HG02759 (cell line): ENCODE results near the gene CUX1.
"Not testable (repeated sequence)": the region's sequence is repeated elsewhere in the genome, so short reads cannot be mapped to it uniquely, and the experiment has no call there.

ENCODE experiments used
- ATAC-seq: cut with Tn5 transposase; IDR thresholded peaks from one replicate; pipeline ENCODE4 v1.9.1; 2021; ENCODE audit warnings: mild to moderate bottlenecking, moderate library complexity; ENCODE audit not compliant: unreplicated experiment

The CUX1 gene

GRCh38 chr7:101888564-101888963 is 71.1 kb downstream of the CUX1 start:
- ATAC-seq: not testable (repeated sequence)

GRCh38 chr7:101890749-101891523 is 73.5 kb downstream of the CUX1 start:
- no peak for ATAC-seq

- no peak for ATAC-seq
These were observed 74.7 kb downstream of the CUX1 start for GRCh38 chr7:101891936-101892640.

GRCh38 chr7:101893341-101894082 is 76.1 kb downstream of the CUX1 start:
- ATAC-seq: no peak

- no peak for ATAC-seq
These were observed 78.9 kb downstream of the CUX1 start for GRCh38 chr7:101896316-101896715.

GRCh38 chr7:101896941-101897340 is 79.5 kb downstream of the CUX1 start:
- no peak for ATAC-seq

- no peak for ATAC-seq
These were observed 80.7 kb downstream of the CUX1 start for GRCh38 chr7:101898106-101898505.

GRCh38 chr7:101899616-101900015 is 82.2 kb downstream of the CUX1 start:
- no peak for ATAC-seq

GRCh38 chr7:101900103-101900502 is 82.7 kb downstream of the CUX1 start:
- no peak for ATAC-seq

- no peak for ATAC-seq
These were observed 84.5 kb downstream of the CUX1 start for GRCh38 chr7:101901661-101902491.

GRCh38 chr7:101902680-101903514 is 85.5 kb downstream of the CUX1 start:
- ATAC-seq: no peak

GRCh38 chr7:101903515-101903868 is 86.1 kb downstream of the CUX1 start:
- ATAC-seq: no peak

GRCh38 chr7:101904019-101904418 is 86.6 kb downstream of the CUX1 start:
- no peak for ATAC-seq

GRCh38 chr7:101905203-101905865 is 87.9 kb downstream of the CUX1 start:
- no peak for ATAC-seq

GRCh38 chr7:101906291-101907240 is 89.1 kb downstream of the CUX1 start:
- no peak for ATAC-seq

- ATAC-seq: no peak
These were observed 93.8 kb downstream of the CUX1 start for GRCh38 chr7:101910991-101911799.
